Measurements from ENCODE around the gene SARDH.

DNA sequence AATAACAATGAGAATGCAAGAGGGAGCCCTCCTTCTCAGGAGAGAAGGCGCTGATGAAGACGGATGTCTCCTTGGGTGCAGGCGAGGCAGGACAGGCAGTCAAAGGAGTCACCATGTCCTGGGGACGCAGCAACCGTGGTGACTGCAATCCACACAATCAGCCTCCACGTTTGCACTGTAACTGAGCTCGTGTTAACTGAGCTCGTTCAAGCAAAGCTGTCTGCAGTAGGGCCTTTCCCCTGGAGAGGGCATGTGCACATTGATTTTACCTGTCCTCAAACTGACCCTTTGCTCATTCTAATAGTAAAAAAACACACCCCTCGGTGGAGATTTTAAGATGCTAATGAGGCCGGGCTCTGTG is 2.8 kb downstream of the SARDH start:
- TF ChIP-seq, protein P1, sequence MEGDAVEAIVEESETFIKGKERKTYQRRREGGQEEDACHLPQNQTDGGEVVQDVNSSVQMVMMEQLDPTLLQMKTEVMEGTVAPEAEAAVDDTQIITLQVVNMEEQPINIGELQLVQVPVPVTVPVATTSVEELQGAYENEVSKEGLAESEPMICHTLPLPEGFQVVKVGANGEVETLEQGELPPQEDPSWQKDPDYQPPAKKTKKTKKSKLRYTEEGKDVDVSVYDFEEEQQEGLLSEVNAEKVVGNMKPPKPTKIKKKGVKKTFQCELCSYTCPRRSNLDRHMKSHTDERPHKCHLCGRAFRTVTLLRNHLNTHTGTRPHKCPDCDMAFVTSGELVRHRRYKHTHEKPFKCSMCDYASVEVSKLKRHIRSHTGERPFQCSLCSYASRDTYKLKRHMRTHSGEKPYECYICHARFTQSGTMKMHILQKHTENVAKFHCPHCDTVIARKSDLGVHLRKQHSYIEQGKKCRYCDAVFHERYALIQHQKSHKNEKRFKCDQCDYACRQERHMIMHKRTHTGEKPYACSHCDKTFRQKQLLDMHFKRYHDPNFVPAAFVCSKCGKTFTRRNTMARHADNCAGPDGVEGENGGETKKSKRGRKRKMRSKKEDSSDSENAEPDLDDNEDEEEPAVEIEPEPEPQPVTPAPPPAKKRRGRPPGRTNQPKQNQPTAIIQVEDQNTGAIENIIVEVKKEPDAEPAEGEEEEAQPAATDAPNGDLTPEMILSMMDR (IDR thresholded peaks at IDR 0.05) = no peak
- TF ChIP-seq POLR2A (IDR thresholded peaks at IDR 0.05) = no peak
